Gastrocnemius medialis (tissue), 4 donors: Measurements from ENCODE around the gene GGT7. TPM values are rescaled to one million over a fixed set of nuclear protein-coding genes. Genes with fewer than 3 reads are reported as not detected.
A peak's percentile ranks its signal among the peaks of the same experiment; 100 is the strongest.

Experiments used
- ATAC-seq, 2 donors: fragments of 150-250 bp; one replicate each; pipeline ENCODE4 v1.9.1; 2016
- DNase-seq, 2 donors: peaks; one replicate each; pipeline ENCODE4 v3.0.0-alpha.2; 2019
- H3K27ac ChIP-seq, 4 donors: fragments of 200-600 bp; sonication (generic); 1 replicate in 1 of 4; 2 replicates in 3 of 4; pipeline ENCODE4 v1.5.1; 2016 to 2018; ENCODE audit warnings: mild to moderate bottlenecking in 2 of 4, moderate library complexity in 1 of 4
- H3K27me3 ChIP-seq, 3 donors: fragments of 200-600 bp; sonication (generic) in 2 of 3; 1 replicate in 1 of 3; 2 replicates in 2 of 3; pipeline versions ENCODE4 v1.5.1 to v1.6.0; 2016 to 2019; ENCODE audit warnings: mild to moderate bottlenecking in 1 of 3, moderate library complexity in 1 of 3
- H3K36me3 ChIP-seq, 2 donors: fragments of 200-600 bp; sonication (generic) in 1 of 2; one replicate each; pipeline ENCODE4 v1.5.1; 2017 to 2018
- H3K4me1 ChIP-seq, 2 donors: fragments of 200-600 bp; sonication (generic) in 1 of 2; one replicate each; pipeline ENCODE4 v1.5.1; 2016 to 2017; ENCODE audit warnings: mild to moderate bottlenecking in 2 of 2
- H3K4me3 ChIP-seq, 4 donors: fragments of 200-600 bp; sonication (generic) in 3 of 4; 1 replicate in 1 of 4; 2 replicates in 3 of 4; pipeline ENCODE4 v1.5.1; 2016 to 2019; ENCODE audit warnings: mild to moderate bottlenecking in 2 of 4
- H3K9me3 ChIP-seq, 3 donors: fragments of 200-600 bp; sonication (generic) in 2 of 3; 1 replicate in 1 of 3; 2 replicates in 2 of 3; pipeline ENCODE4 v1.5.1; 2016 to 2019
- POLR2A ChIP-seq, 2 donors: fragments of 450-650 bp; IDR thresholded peaks; one replicate each; pipeline ENCODE4 v1.6.1; 2017; ENCODE audit warnings: antibody characterized with exemption in 2 of 2, mild to moderate bottlenecking in 2 of 2, moderate library complexity in 2 of 2
- in situ Hi-C, 4 donors: fragments of 200-750 bp; cut with MboI; loops; one replicate each; pipeline versions ENCODE4 v1.15.0 to v1.8.0; 2017; ENCODE audit warnings: low sequenced_read_pairs in 4 of 4
- intact Hi-C: fragments of 100-400 bp; cut with DNase I; formaldehyde crosslinking; loops from one replicate; pipeline ENCODE4 v1.15.1; 2023; ENCODE audit warnings: low total_unique reads
- total RNA-seq, 4 donors: library from RNA; depleted of rRNA; stranded (reverse); fragments of >200 nt; gene quantifications; one replicate each; pipeline versions ENCODE4 v1.1.0 to v1.2.3, GENCODE V29; 2016
- TF ChIP-seq, protein P1 (sequence below), 5 experiments: fragments of 450-650 bp in 3 of 5; fragments of 200-600 bp in 2 of 5; sonication (generic) in 2 of 5; IDR thresholded peaks in 4 of 5; conservative IDR thresholded peaks in 1 of 5; 1 replicate in 4 of 5; 2 replicates in 1 of 5; pipeline ENCODE4 v1.5.1; 2016 to 2019; ENCODE audit warnings: antibody characterized with exemption in 5 of 5, mild to moderate bottlenecking in 3 of 5, moderate library complexity in 3 of 5

Gene GGT7
- total RNA-seq, 4 donors from 2014 or later = 11.4 to 54.2 (median 15.4) TPM

DNA sequence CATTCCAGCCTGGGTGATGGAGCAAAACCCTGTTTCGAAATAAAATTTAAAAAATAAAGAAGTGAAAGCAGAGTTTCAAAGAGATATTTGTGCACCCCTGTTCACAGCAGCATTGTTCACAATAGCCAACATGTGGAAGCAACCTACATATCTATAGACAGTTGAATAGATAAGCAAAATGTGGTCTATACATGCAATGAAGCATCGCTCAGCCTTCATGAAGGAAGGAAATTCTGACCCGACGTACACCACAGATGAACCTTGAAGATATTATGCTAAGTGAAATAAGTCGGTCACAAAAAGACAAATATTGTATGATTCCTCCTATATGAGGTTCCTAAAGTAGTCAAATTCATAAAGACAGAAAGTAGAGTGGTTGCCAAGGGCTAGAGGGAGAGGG lies 40.7 kb downstream of the GGT7 start:
- no peaks in the 10 kb centered on the region for H3K36me3 ChIP-seq
- H3K9me3 ChIP-seq = no peaks in the 10 kb centered on the region
- no peak overlapping the region for H3K27ac ChIP-seq
- H3K4me1 ChIP-seq = peaks cover 0 to 5% of the 10 kb centered on the region in 2 donors
- no peak for TF ChIP-seq POLR2A (IDR thresholded peaks at IDR 0.05)
- TF ChIP-seq, protein P1, sequence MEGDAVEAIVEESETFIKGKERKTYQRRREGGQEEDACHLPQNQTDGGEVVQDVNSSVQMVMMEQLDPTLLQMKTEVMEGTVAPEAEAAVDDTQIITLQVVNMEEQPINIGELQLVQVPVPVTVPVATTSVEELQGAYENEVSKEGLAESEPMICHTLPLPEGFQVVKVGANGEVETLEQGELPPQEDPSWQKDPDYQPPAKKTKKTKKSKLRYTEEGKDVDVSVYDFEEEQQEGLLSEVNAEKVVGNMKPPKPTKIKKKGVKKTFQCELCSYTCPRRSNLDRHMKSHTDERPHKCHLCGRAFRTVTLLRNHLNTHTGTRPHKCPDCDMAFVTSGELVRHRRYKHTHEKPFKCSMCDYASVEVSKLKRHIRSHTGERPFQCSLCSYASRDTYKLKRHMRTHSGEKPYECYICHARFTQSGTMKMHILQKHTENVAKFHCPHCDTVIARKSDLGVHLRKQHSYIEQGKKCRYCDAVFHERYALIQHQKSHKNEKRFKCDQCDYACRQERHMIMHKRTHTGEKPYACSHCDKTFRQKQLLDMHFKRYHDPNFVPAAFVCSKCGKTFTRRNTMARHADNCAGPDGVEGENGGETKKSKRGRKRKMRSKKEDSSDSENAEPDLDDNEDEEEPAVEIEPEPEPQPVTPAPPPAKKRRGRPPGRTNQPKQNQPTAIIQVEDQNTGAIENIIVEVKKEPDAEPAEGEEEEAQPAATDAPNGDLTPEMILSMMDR (IDR thresholded peaks at IDR 0.05 in 4 of 5, conservative IDR thresholded peaks at IDR 0.05 in 1 of 5) = no peak
- H3K4me3 ChIP-seq = no peak overlapping the region
- DNase-seq (no peak), ATAC-seq (no peak)
- H3K27me3 ChIP-seq = no peaks in the 10 kb centered on the region
- in situ Hi-C loops = loop anchor here in 2 of 4 donors (10.0 to 25.0 kb wide), 2 partner anchors 380 to 383 kb away; no protein-coding TSS in a partner anchor
- intact Hi-C loops = no loop called here

DNA sequence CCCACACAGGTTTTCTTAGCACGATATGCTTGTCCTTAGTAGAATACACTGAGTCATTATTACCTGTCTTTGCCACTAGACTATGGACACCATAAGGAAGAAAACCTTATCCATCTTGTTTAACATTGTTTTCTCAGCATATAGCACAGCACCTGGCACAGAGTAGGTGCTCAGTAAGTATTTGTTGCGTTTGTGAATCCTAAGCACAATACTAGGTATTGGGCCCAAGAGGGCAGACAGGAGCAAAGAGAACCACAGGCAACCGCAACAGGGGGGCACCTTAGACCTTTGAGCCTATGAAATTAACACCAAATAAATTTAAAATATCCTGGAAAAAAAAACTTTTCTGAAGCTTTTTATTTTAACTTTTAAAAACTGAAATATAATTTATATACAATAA lies 43.5 kb downstream of the GGT7 start:
- in situ Hi-C loops (loop anchor here in 1 of 4 donors (25.0 kb wide), 1 partner anchor 383 kb away; no protein-coding TSS in a partner anchor), intact Hi-C loops (loop anchor here (5.0 to 10.0 kb wide), 3 partner anchors 263 to 626 kb away; partner anchors contain the start of genes CEP250, MMP24OS and TRPC4AP)
- TF ChIP-seq, protein P1 (IDR thresholded peaks at IDR 0.05 in 4 of 5, conservative IDR thresholded peaks at IDR 0.05 in 1 of 5) = no peak
- no peak for TF ChIP-seq POLR2A (IDR thresholded peaks at IDR 0.05)
- Histone ChIP-seq H3K27ac (no peak overlapping the region), H3K4me3 (no peak overlapping the region), H3K36me3 (no peaks in the 10 kb centered on the region), H3K9me3 (no peaks in the 10 kb centered on the region), H3K27me3 (no peaks in the 10 kb centered on the region), H3K4me1 (peaks cover 1 to 7% of the 10 kb centered on the region in 2 donors)
- ATAC-seq = no peak
- no peak for DNase-seq

DNA sequence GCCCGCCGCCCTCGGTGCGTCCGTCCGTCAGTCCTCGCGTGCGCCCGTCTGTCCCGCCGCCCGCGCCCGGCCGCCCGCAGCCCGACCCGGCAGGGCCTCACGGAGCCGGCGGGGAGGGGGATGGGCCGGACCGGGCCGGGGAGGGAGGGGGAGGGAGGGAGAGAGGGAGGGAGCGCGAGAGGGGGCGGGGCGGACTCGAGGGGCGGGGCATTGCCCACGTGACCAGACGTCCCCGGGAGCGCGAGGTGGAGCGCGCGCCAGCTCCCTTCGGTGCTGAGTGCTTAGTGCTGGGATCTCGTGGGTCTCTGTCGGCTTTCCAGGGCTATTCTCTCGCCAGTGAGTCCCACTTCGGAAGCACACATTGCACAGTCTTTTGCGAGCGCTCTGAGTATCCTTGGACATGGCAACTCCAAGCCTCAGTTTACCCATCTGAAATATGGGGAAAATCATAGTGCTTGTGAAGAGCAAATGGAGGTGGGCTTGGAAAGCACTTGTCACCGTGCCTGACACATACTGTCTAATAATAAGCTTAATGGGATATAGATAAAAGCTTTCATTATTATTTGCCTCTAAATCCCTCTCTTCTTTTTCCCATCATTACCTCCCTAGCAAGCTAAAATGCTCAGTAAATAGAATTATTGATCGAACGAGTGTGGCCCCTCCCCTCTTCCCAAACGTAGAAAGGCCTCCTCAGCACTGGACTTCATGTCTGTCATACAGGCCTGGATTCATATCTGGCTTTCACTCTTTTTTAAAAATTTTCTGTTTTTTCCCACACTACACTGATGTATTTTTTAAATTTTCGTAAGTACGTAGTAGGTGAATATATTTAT lies 46.9 kb downstream of the GGT7 start, which contains the start of gene NCOA6:
Gene NCOA6, minus strand, starts transcription at position 122 of the 833 bp plus-strand sequence. CDS start 43,296 bp downstream, outside the sequence.
- ATAC-seq = peak; percentile 81 to 86
- Histone ChIP-seq H3K36me3 (no peaks in the 10 kb centered on the region), H3K4me3 (peak within 1 kb of the TSS; percentile 76 to 93 (median 88)), H3K27ac (peak within 1 kb of the TSS; percentile 84 to 97 (median 94)), H3K4me1 (peaks cover 31 to 33% of the 10 kb centered on the region in 2 donors), H3K27me3 (no peaks in the 10 kb centered on the region), H3K9me3 (no peaks in the 10 kb centered on the region)
- peak; percentile 86 to 90 for DNase-seq
- in situ Hi-C loops = loop anchor here in 1 of 4 donors (25.0 kb wide), 1 partner anchor 387 kb away; no protein-coding TSS in a partner anchor
- intact Hi-C loops = loop anchor here (2.0 to 10.0 kb wide), 4 partner anchors 47 to 629 kb away; partner anchors contain the start of genes CEP250, GGT7, MMP24OS and TRPC4AP
- TF ChIP-seq, protein P1 (IDR thresholded peaks at IDR 0.05 in 4 of 5, conservative IDR thresholded peaks at IDR 0.05 in 1 of 5) = no peak
- TF ChIP-seq POLR2A (IDR thresholded peaks at IDR 0.05) = peak in 1 of 2 donors; percentile 71

DNA sequence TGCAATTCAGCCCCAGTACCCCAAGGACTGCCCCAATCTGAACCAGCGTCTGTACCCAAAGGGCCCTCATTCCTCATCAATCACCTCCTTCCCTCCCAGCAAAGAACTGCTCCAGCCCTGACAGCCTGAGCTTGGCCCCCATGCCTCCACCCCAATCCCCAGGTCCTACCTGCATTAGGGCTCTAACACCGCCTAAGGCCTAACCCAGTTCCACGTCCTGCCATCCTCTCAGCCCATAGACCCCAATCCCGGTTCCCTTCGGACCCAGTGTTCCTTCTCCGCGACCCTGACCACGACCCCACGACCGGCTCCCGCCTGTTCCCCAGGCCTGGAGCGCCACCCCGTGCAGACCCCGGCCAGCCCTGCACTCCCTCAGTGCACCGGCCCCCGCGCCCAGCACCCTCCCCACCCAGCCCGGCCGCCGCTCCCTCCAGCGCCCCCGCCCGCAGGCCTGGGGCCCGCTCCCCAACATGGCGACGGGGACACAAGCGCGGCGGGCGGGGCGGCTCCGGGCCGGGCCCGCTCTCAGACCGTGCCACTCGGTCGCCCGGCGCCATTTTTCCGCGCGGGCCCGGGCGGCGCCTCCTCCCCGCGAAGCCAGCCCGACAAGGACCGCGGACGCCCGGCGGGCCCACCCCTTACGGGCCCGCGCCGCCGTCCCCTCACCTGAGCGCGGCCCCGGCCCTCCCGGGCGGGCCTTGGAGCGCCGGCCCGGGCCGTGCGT lies 47.7 kb downstream of the GGT7 start:
- in situ Hi-C loops = loop anchor here in 1 of 4 donors (25.0 kb wide), 1 partner anchor 387 kb away; no protein-coding TSS in a partner anchor
- intact Hi-C loops = loop anchor here (2.0 to 10.0 kb wide), 4 partner anchors 48 to 630 kb away; partner anchors contain the start of genes CEP250, GGT7, MMP24OS and TRPC4AP
- peak in 1 of 2 donors; percentile 60 for TF ChIP-seq POLR2A (IDR thresholded peaks at IDR 0.05)
- TF ChIP-seq, protein P1 (IDR thresholded peaks at IDR 0.05 in 4 of 5, conservative IDR thresholded peaks at IDR 0.05 in 1 of 5) = no peak
- Histone ChIP-seq H3K9me3 (no peaks in the 10 kb centered on the region), H3K27me3 (no peaks in the 10 kb centered on the region), H3K36me3 (no peaks in the 10 kb centered on the region), H3K27ac (peak overlapping the region; percentile 84 to 97 (median 94)), H3K4me1 (peaks cover 36 to 40% of the 10 kb centered on the region in 2 donors), H3K4me3 (peak overlapping the region; percentile 76 to 93 (median 88))
- peak; percentile 76 to 80 for ATAC-seq
- DNase-seq = peak; percentile 30 to 43
